ENCODE measurements around the gene UBE2L3.
A peak's percentile ranks its signal among the peaks of the same experiment; 100 is the strongest.

The UBE2L3 gene

GRCh38 chr22:21650280-21650679 is 82.8 kb downstream of the UBE2L3 start:
- DNase-seq, result no peak

GRCh38 chr22:21650823-21651520 is 83.5 kb downstream of the UBE2L3 start:
- DNase-seq, result no peak

GRCh38 chr22:21651521-21652009 is 84.1 kb downstream of the UBE2L3 start:
- no peak for DNase-seq

GRCh38 chr22:21652010-21652546 is 84.6 kb downstream of the UBE2L3 start:
- DNase-seq, result peak; percentile 95

- no peak for DNase-seq
Observed at GRCh38 chr22:21652547-21653545, 85.3 kb downstream of the UBE2L3 start.

- DNase-seq, result no peak
Observed at GRCh38 chr22:21657020-21657359, 89.5 kb downstream of the UBE2L3 start.

- DNase-seq, result peak; percentile 76
Observed at GRCh38 chr22:21657360-21658032, 90.0 kb downstream of the UBE2L3 start.

- no peak for DNase-seq
Observed at GRCh38 chr22:21659864-21660525, 92.5 kb downstream of the UBE2L3 start.

GRCh38 chr22:21660904-21661303 is 93.4 kb downstream of the UBE2L3 start:
- DNase-seq, result no peak

- DNase-seq, result no peak
Observed at GRCh38 chr22:21661991-21662390, 94.5 kb downstream of the UBE2L3 start.

- DNase-seq, result no peak
Observed at GRCh38 chr22:21663738-21664137, 96.2 kb downstream of the UBE2L3 start.

- no peak for DNase-seq
Observed at GRCh38 chr22:21665047-21665851, 97.7 kb downstream of the UBE2L3 start.

- no peak for DNase-seq
Observed at GRCh38 chr22:21666786-21667185, 99.3 kb downstream of the UBE2L3 start.

GRCh38 chr22:21669026-21669425 is 101.5 kb downstream of the UBE2L3 start:
- DNase-seq, result no peak

GRCh38 chr22:21672107-21672629 is 104.7 kb downstream of the UBE2L3 start:
- no peak for DNase-seq
